ENCODE data around the gene VMO1.
A peak's percentile ranks its signal among the peaks of the same experiment; 100 is the strongest.

The VMO1 gene

GRCh38 chr17:4796552-4796920 lies 10.4 kb upstream of the VMO1 start:
- DNase-seq = no peak

GRCh38 chr17:4795168-4795567 lies 9.0 kb upstream of the VMO1 start:
- no peak for DNase-seq

GRCh38 chr17:4790705-4791088 lies 4.5 kb upstream of the VMO1 start:
- no peak for DNase-seq

GRCh38 chr17:4789951-4790704 lies 4.0 kb upstream of the VMO1 start:
- DNase-seq = peak; percentile 57

- DNase-seq = peak; percentile 57
Measured at GRCh38 chr17:4789701-4789950, 3.5 kb upstream of the VMO1 start.

- no peak for DNase-seq
Measured at GRCh38 chr17:4788807-4789700, 2.9 kb upstream of the VMO1 start, which contains the start of gene GLTPD2. TSS of gene GLTPD2 (plus strand) at chr17:4788964. CDS start at chr17:4789012, 48 bp downstream.

GRCh38 chr17:4788159-4788806 lies 2.1 kb upstream of the VMO1 start:
- DNase-seq = no peak

GRCh38 chr17:4786516-4786915 lies 352 bp upstream of the VMO1 start:
- no peak for DNase-seq

- DNase-seq = no peak
Measured at GRCh38 chr17:4785311-4786105, 656 bp downstream of the VMO1 start.

- no peak for DNase-seq
Measured at GRCh38 chr17:4782652-4783051, 3.5 kb downstream of the VMO1 start.

GRCh38 chr17:4780325-4780955 lies 5.7 kb downstream of the VMO1 start:
- no peak for DNase-seq

- DNase-seq = no peak
Measured at GRCh38 chr17:4777969-4778760, 8.0 kb downstream of the VMO1 start.

GRCh38 chr17:4772235-4772613 lies 13.9 kb downstream of the VMO1 start:
- peak; percentile 57 for DNase-seq

- DNase-seq = peak; percentile 57
Measured at GRCh38 chr17:4771519-4772234, 14.5 kb downstream of the VMO1 start, which contains the start of gene TM4SF5. TSS of gene TM4SF5 (plus strand) at chr17:4771886. CDS start at chr17:4771923, 37 bp downstream.

- no peak for DNase-seq
Measured at GRCh38 chr17:4769628-4770027, 16.5 kb downstream of the VMO1 start.

- no peak for DNase-seq
Measured at GRCh38 chr17:4768298-4768697, 17.9 kb downstream of the VMO1 start.

- DNase-seq = no peak
Measured at GRCh38 chr17:4766723-4767122, 19.4 kb downstream of the VMO1 start.

GRCh38 chr17:4766201-4766600 lies 20.0 kb downstream of the VMO1 start:
- no peak for DNase-seq

GRCh38 chr17:4764595-4764994 lies 21.6 kb downstream of the VMO1 start:
- no peak for DNase-seq

GRCh38 chr17:4759776-4760236 lies 26.4 kb downstream of the VMO1 start:
- DNase-seq = no peak

GRCh38 chr17:4753392-4753791 lies 32.8 kb downstream of the VMO1 start:
- DNase-seq = no peak

Data from NCI-H1694 (cell line).